Lung microvascular endothelial cell (primary cell): ENCODE measurements around the gene PTGER4. TPM values are rescaled to one million over a fixed set of nuclear protein-coding genes. Genes with fewer than 3 reads are reported as not detected.
"Not testable (repeated sequence)": the region's sequence is repeated elsewhere in the genome, so short reads cannot be mapped to it uniquely, and the experiment has no call there.

ENCODE experiments used
- DNase-seq, 2 donors: peaks; one replicate each; pipeline versions ENCODE4 v3.0.0 to v3.0.0-alpha.2; 2010; ENCODE audit warnings: low read depth in 2 of 2
- total RNA-seq: library from RNA; depleted of rRNA; stranded (reverse); fragments of >200 nt; gene quantifications from 2 replicates; pipeline ENCODE4 v1.2.1, GENCODE V29; 2014

PTGER4 gene
- total RNA-seq, 1 donor from 2014 or later: 5.2 TPM

GRCh38 chr5:40688996-40689395 lies 9.3 kb downstream of the PTGER4 start:
- DNase-seq: peak in 1 of 2 donors; percentile 12

- DNase-seq: peak; percentile 94 to 98
These were observed 9.7 kb downstream of the PTGER4 start for GRCh38 chr5:40689438-40689837.

GRCh38 chr5:40690267-40690666 lies 10.6 kb downstream of the PTGER4 start:
- no peak for DNase-seq

GRCh38 chr5:40691894-40692293 lies 12.2 kb downstream of the PTGER4 start:
- DNase-seq: no peak

GRCh38 chr5:40694433-40694832 lies 14.7 kb downstream of the PTGER4 start:
- no peak for DNase-seq

GRCh38 chr5:40700116-40700782 lies 20.5 kb downstream of the PTGER4 start:
- no peak for DNase-seq

- not testable (repeated sequence) for DNase-seq
These were observed 22.3 kb downstream of the PTGER4 start for GRCh38 chr5:40702027-40702426.

GRCh38 chr5:40705484-40705883 lies 25.8 kb downstream of the PTGER4 start:
- not testable (repeated sequence) for DNase-seq

GRCh38 chr5:40710575-40710974 lies 30.9 kb downstream of the PTGER4 start:
- not testable (repeated sequence) for DNase-seq

- no peak for DNase-seq
These were observed 34.3 kb downstream of the PTGER4 start for GRCh38 chr5:40714001-40714400.

GRCh38 chr5:40716000-40716399 lies 36.3 kb downstream of the PTGER4 start:
- peak; percentile 41 to 52 for DNase-seq

GRCh38 chr5:40716590-40716989 lies 36.9 kb downstream of the PTGER4 start:
- DNase-seq: no peak

- peak; percentile 20 to 23 for DNase-seq
These were observed 37.6 kb downstream of the PTGER4 start for GRCh38 chr5:40717281-40717680.

- no peak for DNase-seq
These were observed 40.4 kb downstream of the PTGER4 start for GRCh38 chr5:40720069-40720468.

- not testable (repeated sequence) for DNase-seq
These were observed 42.8 kb downstream of the PTGER4 start for GRCh38 chr5:40722497-40722911.

- DNase-seq: no peak
These were observed 53.7 kb downstream of the PTGER4 start for GRCh38 chr5:40733434-40733833.

- peak; percentile 33 to 48 for DNase-seq
These were observed 54.3 kb downstream of the PTGER4 start for GRCh38 chr5:40733879-40734563.

- peak; percentile 70 to 79 for DNase-seq
These were observed 55.3 kb downstream of the PTGER4 start for GRCh38 chr5:40734986-40735385.

GRCh38 chr5:40735609-40736008 lies 55.9 kb downstream of the PTGER4 start:
- peak; percentile 7 to 13 for DNase-seq

- DNase-seq: peak; percentile 76 to 79
These were observed 56.6 kb downstream of the PTGER4 start for GRCh38 chr5:40736103-40736875.

GRCh38 chr5:40738502-40738901 lies 58.8 kb downstream of the PTGER4 start:
- DNase-seq: no peak
